Smooth muscle cell (in vitro differentiated cells): ENCODE results near the gene PAFAH2. TPM values are rescaled to one million over a fixed set of nuclear protein-coding genes. Genes with fewer than 3 reads are reported as not detected.

ENCODE experiments used
- DNase-seq: peaks from one replicate; lab custom pipeline; 2025; ENCODE audit not compliant: unreplicated experiment; lab: John Stamatoyannopoulos, UW
- H2AFZ ChIP-seq: fragments of 200-600 bp; sonication (generic); 2 replicates; pipeline ENCODE4 v1.6.0; 2016; ENCODE audit warnings: antibody characterized with exemption, low read depth, mild to moderate bottlenecking
- H3F3A ChIP-seq: fragments of 200-600 bp; sonication (generic); 2 replicates; pipeline ENCODE4 v1.6.0; 2017; ENCODE audit warnings: antibody characterized with exemption, low read depth
- H3K27ac ChIP-seq: fragments of 200-600 bp; sonication (generic); 2 replicates; pipeline ENCODE4 v1.5.1; 2016; ENCODE audit warnings: low read depth, mild to moderate bottlenecking
- H3K27me3 ChIP-seq: fragments of 200-600 bp; sonication (generic); 2 replicates; pipeline ENCODE4 v1.6.1; 2016; ENCODE audit warnings: low read depth, mild to moderate bottlenecking
- H3K36me3 ChIP-seq: fragments of 200-600 bp; sonication (generic); 2 replicates; pipeline ENCODE4 v1.5.1; 2016; ENCODE audit warnings: low read depth
- H3K4me1 ChIP-seq: fragments of 200-600 bp; sonication (generic); 2 replicates; pipeline ENCODE4 v1.5.1; 2016; ENCODE audit warnings: low read depth
- H3K4me2 ChIP-seq: fragments of 200-600 bp; sonication (generic); 2 replicates; pipeline ENCODE4 v1.6.0; 2016; ENCODE audit warnings: mild to moderate bottlenecking
- H3K4me3 ChIP-seq: fragments of 200-600 bp; sonication (generic); 2 replicates; pipeline ENCODE4 v1.5.1; 2016; ENCODE audit warnings: mild to moderate bottlenecking
- H3K79me2 ChIP-seq: fragments of 200-600 bp; sonication (generic); 2 replicates; pipeline ENCODE4 v1.6.0; 2016; ENCODE audit warnings: low read depth, mild to moderate bottlenecking
- H3K9ac ChIP-seq: fragments of 200-600 bp; sonication (generic); 2 replicates; pipeline ENCODE4 v1.6.0; 2016; ENCODE audit warnings: low read depth
- H3K9me3 ChIP-seq: fragments of 200-600 bp; sonication (generic); replicated peaks from 2 replicates; pipeline ENCODE4 v1.5.1; 2016; ENCODE audit warnings: low read depth
- H4K20me1 ChIP-seq: fragments of 200-600 bp; sonication (generic); 2 replicates; pipeline ENCODE4 v1.6.0; 2016; ENCODE audit warnings: low read depth
- WGBS: methylation state at CpG from one replicate; pipeline ENCODE4 v1.1.7; 2016; ENCODE audit warnings: low lambda C conversion rate; 5-methylcytosine and 5-hydroxymethylcytosine counted together
- polyA plus RNA-seq: library from polyadenylated mRNA; unstranded; fragments of >200 nt; fragmentation: Nextera tagmentation; extraction: Ambion mirVana; gene quantifications from 2 replicates; pipeline ENCODE4 v1.2.1, GENCODE V29; 2016
- total RNA-seq: library from RNA; depleted of rRNA; stranded (reverse); fragments of >200 nt; gene quantifications from 2 replicates; pipeline ENCODE4 v1.2.3, GENCODE V29; 2014
- TF ChIP-seq, protein P1 (sequence below): fragments of 200-600 bp; sonication (generic); IDR thresholded peaks from 2 replicates; pipeline ENCODE4 v1.5.1; 2017; ENCODE audit warnings: borderline replicate concordance, mild to moderate bottlenecking, antibody characterized with exemption; ENCODE audit not compliant: insufficient read depth, poor library complexity, severe bottlenecking

Gene PAFAH2
- total and polyA plus RNA-seq, 2 experiments from 2014 or later: 9.4 to 9.6 TPM

DNA sequence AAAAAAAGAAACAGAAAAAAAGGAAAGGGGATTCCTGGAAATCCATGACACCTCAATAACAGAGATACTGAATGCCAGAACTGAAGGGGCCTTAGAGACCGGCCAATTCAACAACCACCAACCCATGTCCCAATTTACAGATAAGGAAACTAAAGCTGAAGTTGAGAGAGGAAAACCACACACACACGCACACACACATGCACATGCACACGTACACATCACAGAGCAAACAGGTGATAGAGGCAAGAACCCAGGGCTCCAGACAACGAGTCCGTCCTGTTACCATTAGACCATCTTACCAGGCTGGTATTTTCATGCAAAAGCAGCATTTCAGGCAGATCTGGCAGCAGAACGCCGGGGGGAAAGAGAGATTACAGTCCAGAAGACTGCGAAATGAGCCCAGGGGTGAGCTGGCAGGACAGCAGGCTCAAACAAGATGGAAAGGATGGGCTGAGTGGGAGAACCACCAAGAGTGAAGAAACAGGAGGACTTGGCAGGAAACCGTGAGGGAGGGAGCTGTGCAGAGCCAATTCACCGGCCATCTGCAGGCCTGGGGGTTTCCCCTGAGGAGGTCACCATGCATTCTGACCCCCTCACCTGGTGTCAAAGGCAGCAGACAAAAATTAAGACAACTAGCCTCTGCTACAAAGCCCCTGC lies 43.5 kb downstream of the PAFAH2 start:
- 85% methylated on average over 10 of the region's 10 CpGs for WGBS
- Histone ChIP-seq H3K79me2 (no peaks in the 10 kb centered on the region), H2AFZ (no peak overlapping the region), H4K20me1 (no peaks in the 10 kb centered on the region), H3K4me2 (no peak overlapping the region), H3K4me1 (no peaks in the 10 kb centered on the region), H3K4me3 (no peak overlapping the region), H3F3A (no peaks in the 10 kb centered on the region), H3K27me3 (no peaks in the 10 kb centered on the region), H3K27ac (no peak overlapping the region), H3K9ac (no peak overlapping the region), H3K36me3 (no peaks in the 10 kb centered on the region), H3K9me3 (no peaks in the 10 kb centered on the region)
- no peak for DNase-seq
- TF ChIP-seq, protein P1, sequence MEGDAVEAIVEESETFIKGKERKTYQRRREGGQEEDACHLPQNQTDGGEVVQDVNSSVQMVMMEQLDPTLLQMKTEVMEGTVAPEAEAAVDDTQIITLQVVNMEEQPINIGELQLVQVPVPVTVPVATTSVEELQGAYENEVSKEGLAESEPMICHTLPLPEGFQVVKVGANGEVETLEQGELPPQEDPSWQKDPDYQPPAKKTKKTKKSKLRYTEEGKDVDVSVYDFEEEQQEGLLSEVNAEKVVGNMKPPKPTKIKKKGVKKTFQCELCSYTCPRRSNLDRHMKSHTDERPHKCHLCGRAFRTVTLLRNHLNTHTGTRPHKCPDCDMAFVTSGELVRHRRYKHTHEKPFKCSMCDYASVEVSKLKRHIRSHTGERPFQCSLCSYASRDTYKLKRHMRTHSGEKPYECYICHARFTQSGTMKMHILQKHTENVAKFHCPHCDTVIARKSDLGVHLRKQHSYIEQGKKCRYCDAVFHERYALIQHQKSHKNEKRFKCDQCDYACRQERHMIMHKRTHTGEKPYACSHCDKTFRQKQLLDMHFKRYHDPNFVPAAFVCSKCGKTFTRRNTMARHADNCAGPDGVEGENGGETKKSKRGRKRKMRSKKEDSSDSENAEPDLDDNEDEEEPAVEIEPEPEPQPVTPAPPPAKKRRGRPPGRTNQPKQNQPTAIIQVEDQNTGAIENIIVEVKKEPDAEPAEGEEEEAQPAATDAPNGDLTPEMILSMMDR: no peak

GRCh38 chr1:25952841-25953401 lies 44.9 kb downstream of the PAFAH2 start:
- no peak overlapping the region for H2AFZ ChIP-seq
- no peaks in the 10 kb centered on the region for H3K36me3 ChIP-seq
- H3K27me3 ChIP-seq: no peaks in the 10 kb centered on the region
- H3F3A ChIP-seq: no peaks in the 10 kb centered on the region
- DNase-seq: no peak
- WGBS: 82% methylated on average over 4 of the region's 4 CpGs
- H3K27ac ChIP-seq: no peak overlapping the region
- no peaks in the 10 kb centered on the region for H3K4me1 ChIP-seq
- TF ChIP-seq, protein P1: no peak
- H3K4me2 ChIP-seq: no peak overlapping the region
- no peaks in the 10 kb centered on the region for H3K9me3 ChIP-seq
- no peak overlapping the region for H3K9ac ChIP-seq
- no peaks in the 10 kb centered on the region for H3K79me2 ChIP-seq
- no peaks in the 10 kb centered on the region for H4K20me1 ChIP-seq
- H3K4me3 ChIP-seq: no peak overlapping the region

DNA sequence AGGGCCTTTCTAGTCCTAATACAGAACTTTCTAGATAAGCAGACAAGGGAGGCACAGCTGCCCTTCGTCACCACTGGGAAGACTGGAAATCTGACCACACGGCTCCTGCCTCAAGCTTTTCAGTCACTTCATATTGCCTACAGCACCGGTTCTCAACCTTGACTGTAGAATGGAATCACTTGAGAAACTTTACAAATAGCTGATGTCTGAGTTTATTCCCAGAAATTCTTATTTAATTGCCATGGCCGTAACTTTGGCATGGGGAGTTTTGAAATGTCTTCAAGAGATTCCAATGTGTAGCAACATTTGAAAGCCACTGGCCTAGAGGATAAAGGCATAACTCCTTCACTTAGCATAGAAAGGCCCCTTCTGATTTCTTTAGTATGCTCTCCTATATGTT lies 49.2 kb downstream of the PAFAH2 start:
- no peaks in the 10 kb centered on the region for H3K79me2 ChIP-seq
- TF ChIP-seq, protein P1: no peak
- no peaks in the 10 kb centered on the region for H4K20me1 ChIP-seq

DNA sequence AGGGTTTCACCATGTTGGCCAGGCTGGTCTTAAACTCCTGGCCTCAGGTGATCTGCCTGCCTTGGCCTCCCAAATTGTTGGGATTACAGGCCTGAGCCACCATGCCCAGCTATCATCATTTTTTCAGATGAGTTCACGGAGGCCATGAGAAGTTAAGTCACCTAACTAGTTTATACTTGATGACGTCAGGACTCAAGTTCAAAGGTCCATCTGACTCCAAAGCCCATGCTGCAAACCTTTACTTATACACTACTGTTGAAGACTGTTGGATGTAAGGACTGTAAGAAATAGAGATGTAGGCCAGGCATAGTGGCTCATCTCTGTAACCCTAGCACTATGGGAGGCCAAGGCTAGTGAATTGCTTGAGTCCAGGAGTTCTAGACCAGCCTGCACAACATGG lies 50.8 kb downstream of the PAFAH2 start:
- Histone ChIP-seq H3K79me2 (no peaks in the 10 kb centered on the region), H3K9ac (no peak overlapping the region), H3K36me3 (no peaks in the 10 kb centered on the region), H3K4me2 (no peak overlapping the region), H3K27me3 (no peaks in the 10 kb centered on the region), H3K4me3 (no peak overlapping the region), H3K4me1 (no peaks in the 10 kb centered on the region), H3K27ac (no peak overlapping the region), H4K20me1 (no peaks in the 10 kb centered on the region), H2AFZ (no peak overlapping the region), H3F3A (no peaks in the 10 kb centered on the region), H3K9me3 (no peaks in the 10 kb centered on the region)
- 92% methylated on average over 2 of the region's 2 CpGs for WGBS
- TF ChIP-seq, protein P1: no peak
- DNase-seq: no peak

More for the DNA sequence above, 49.2 kb downstream of the PAFAH2 start:
- Histone ChIP-seq H3K36me3 (no peaks in the 10 kb centered on the region), H3F3A (no peaks in the 10 kb centered on the region), H3K27me3 (no peaks in the 10 kb centered on the region), H3K4me1 (no peaks in the 10 kb centered on the region), H3K27ac (no peak overlapping the region), H2AFZ (no peak overlapping the region), H3K4me2 (no peak overlapping the region), H3K4me3 (no peak overlapping the region), H3K9ac (no peak overlapping the region), H3K9me3 (no peaks in the 10 kb centered on the region)
- DNase-seq: no peak
- WGBS: 88% methylated on average over 4 of the region's 4 CpGs
